K562 (cell line): ENCODE results near the gene ENO2. TPM values are rescaled to one million over a fixed set of nuclear protein-coding genes. Genes with fewer than 3 reads are reported as not detected.

Source experiments
- ARNT ChIP-seq, 2 experiments: fragments of 450-650 bp; IDR thresholded peaks; 2 replicates each; pipeline ENCODE4 v1.6.1; 2016; ENCODE audit warnings: mild to moderate bottlenecking in 1 of 2
- C11orf30 ChIP-seq: fragments of 450-650 bp; IDR thresholded peaks from 2 replicates; pipeline ENCODE4 v1.6.1; 2016; ENCODE audit warnings: low read depth, mild to moderate bottlenecking
- CBFA2T2 ChIP-seq: fragments of 450-650 bp; conservative IDR thresholded peaks from 2 replicates; pipeline ENCODE4 v1.6.1; 2017; ENCODE audit warnings: mild to moderate bottlenecking
- CC2D1A ChIP-seq: fragments of 450-650 bp; IDR thresholded peaks from 2 replicates; pipeline ENCODE4 v1.6.1; 2017; ENCODE audit warnings: mild to moderate bottlenecking
- CEBPB ChIP-seq: fragments of 450-650 bp; IDR thresholded peaks from 2 replicates; pipeline ENCODE4 v1.6.1; 2016; ENCODE audit warnings: missing genetic modification characterization, missing compliant biosample characterization
- CREB3L1 ChIP-seq: fragments of 450-650 bp; IDR thresholded peaks from 2 replicates; pipeline ENCODE4 v1.6.1; 2014; ENCODE audit warnings: low read depth, mild to moderate bottlenecking, moderate library complexity, borderline replicate concordance
- E2F3 ChIP-seq: fragments of 250-450 bp; sonication (Bioruptor Pico); IDR thresholded peaks from 2 replicates; pipeline ENCODE4 v1.4.0; 2020; ENCODE audit warnings: mild to moderate bottlenecking
- FOSL1 ChIP-seq: fragments of 200-800 bp; sonication (Bioruptor generic); conservative IDR thresholded peaks from 2 replicates; pipeline ENCODE4 v1.6.1; 2016; ENCODE audit warnings: missing genetic modification characterization, missing compliant biosample characterization
- GABPA ChIP-seq: fragments of 200-800 bp; sonication (Bioruptor generic); conservative IDR thresholded peaks from 2 replicates; pipeline ENCODE4 v1.6.1; 2016; ENCODE audit warnings: low read depth, missing genetic modification characterization, missing compliant biosample characterization
- HDAC6 ChIP-seq: IDR thresholded peaks from 2 replicates; pipeline ENCODE4 v1.6.1; 2012; ENCODE audit warnings: low read depth, mild to moderate bottlenecking, control low read depth, inconsistent platforms, low read length, moderate library complexity
- IFI16 ChIP-seq: fragments of 250-450 bp; sonication (Bioruptor Pico); IDR thresholded peaks from 2 replicates; pipeline ENCODE4 v2.1.2; 2022; ENCODE audit warnings: mild to moderate bottlenecking, inconsistent platforms
- MAZ ChIP-seq, 2 experiments: fragments of 450-650 bp in 1 of 2; sonication (generic) in 1 of 2; formaldehyde crosslinking; IDR thresholded peaks in 1 of 2; conservative IDR thresholded peaks in 1 of 2; 2 replicates each; pipeline versions ENCODE4 v1.4.0 to v1.5.0; 2020; ENCODE audit warnings: mild to moderate bottlenecking in 1 of 2, missing genetic modification reagents in 1 of 2
- MED1 ChIP-seq: sonication (generic); formaldehyde crosslinking; IDR thresholded peaks from 2 replicates; pipeline ENCODE4 v1.8.1; 2023; ENCODE audit warnings: missing genetic modification reagents, borderline replicate concordance
- POLR2H ChIP-seq: IDR thresholded peaks from 2 replicates; pipeline ENCODE4 v1.6.1; 2016; ENCODE audit warnings: missing genetic modification characterization, low read depth, mild to moderate bottlenecking, control low read depth, missing compliant biosample characterization, moderate library complexity
- RBM25 ChIP-seq: fragments of 200-400 bp; formaldehyde crosslinking; IDR thresholded peaks from 2 replicates; pipeline ENCODE4 v1.6.1; 2018; ENCODE audit warnings: low read length, low read depth, moderate library complexity; ENCODE audit not compliant: severe bottlenecking
- RHOXF2B ChIP-seq: fragments of 250-450 bp; sonication (Bioruptor Pico); conservative IDR thresholded peaks from 2 replicates; pipeline ENCODE4 v1.5.1; 2021
- SMAD2 ChIP-seq: fragments of 150-350 bp; IDR thresholded peaks from 2 replicates; pipeline ENCODE4 v1.6.1; 2014; ENCODE audit warnings: low read depth, mild to moderate bottlenecking, low read length
- SMARCA4 ChIP-seq: fragments of 450-650 bp; IDR thresholded peaks from 2 replicates; pipeline ENCODE4 v1.6.1; 2016
- SOX6 ChIP-seq: fragments of 450-650 bp; IDR thresholded peaks from 2 replicates; pipeline ENCODE4 v1.6.1; 2014; ENCODE audit warnings: mild to moderate bottlenecking
- TEAD1 ChIP-seq, 2 experiments: fragments of 450-650 bp in 1 of 2; sonication (generic) in 1 of 2; formaldehyde crosslinking; IDR thresholded peaks; 2 replicates each; pipeline versions ENCODE4 v1.4.0 to v1.8.0; 2020 to 2022; ENCODE audit warnings: mild to moderate bottlenecking in 2 of 2, missing genetic modification reagents in 1 of 2
- ZNF175 ChIP-seq: fragments of 200-800 bp; sonication (Bioruptor generic); IDR thresholded peaks from 2 replicates; pipeline ENCODE4 v1.6.1; 2016; ENCODE audit warnings: low read depth, mild to moderate bottlenecking, missing genetic modification characterization, missing compliant biosample characterization
- ZNF23 ChIP-seq: fragments of 250-450 bp; sonication (Bioruptor Pico); IDR thresholded peaks from 2 replicates; pipeline ENCODE4 v1.4.0; 2020; ENCODE audit warnings: mild to moderate bottlenecking
- polyA plus RNA-seq, 8 experiments: library from polyadenylated mRNA; depleted of rRNA in 4 of 8; stranded (reverse) in 5 of 8; unstranded in 3 of 8; fragments of >200 nt; fragmentation: Nextera tagmentation in 2 of 8; fragmentation: Illumina TruSeq in 1 of 8; extraction: Ambion mirVana in 2 of 8; extraction: Trizol in 1 of 8; gene quantifications; 2 replicates each; pipeline versions ENCODE4 v1.2.1 to v1.2.3, GENCODE V29; 2011 to 2014; ENCODE audit warnings: inconsistent platforms in 1 of 8, missing spikeins in 1 of 8
- total RNA-seq, 7 experiments: library from RNA; depleted of rRNA in 6 of 7; stranded (reverse); fragments of >200 nt in 6 of 7; fragmentation: Illumina TruSeq in 2 of 7; extraction: Trizol in 2 of 7; gene quantifications; 2 replicates each; pipeline versions ENCODE4 v1.2.1 to v1.2.3, GENCODE V29; 2011 to 2021; ENCODE audit warnings: low replicate concordance in 1 of 7
- TF ChIP-seq, protein P1 (sequence below): sonication (generic); formaldehyde crosslinking; IDR thresholded peaks from 2 replicates; pipeline ENCODE4 v1.8.0; 2022; ENCODE audit warnings: missing genetic modification reagents, mild to moderate bottlenecking, borderline replicate concordance
- TF ChIP-seq, protein P2 (sequence below): conservative IDR thresholded peaks from 2 replicates; pipeline ENCODE4 v1.6.1; 2011; ENCODE audit warnings: low read depth, mild to moderate bottlenecking, low read length; ENCODE audit not compliant: control insufficient read depth
- TF ChIP-seq, protein P3 (sequence below): fragments of 250-450 bp; sonication (Bioruptor Pico); IDR thresholded peaks from 2 replicates; pipeline ENCODE4 v1.5.0; 2020; ENCODE audit warnings: mild to moderate bottlenecking, borderline replicate concordance

ENO2 gene
- total and polyA plus RNA-seq, 9 of the 15 experiments (the other 6 are each of a cell fraction or from before 2014, with no cell fraction given), result 10.9 to 43.3 (median 21.0) TPM

GRCh38 chr12:6961695-6962284 is 47.4 kb downstream of the ENO2 start (continued):
- TF ChIP-seq HDAC6, result no peak
- peak; percentile 65 for TF ChIP-seq FOSL1 (tag)
- TF ChIP-seq SMARCA4, result peak; percentile 54
- TF ChIP-seq MED1 (CRISPR knock-in tag), result no peak
- peak; percentile 90 for TF ChIP-seq GABPA
- no peak for TF ChIP-seq ZNF23 (CRISPR knock-in tag)
- TF ChIP-seq, protein P1, sequence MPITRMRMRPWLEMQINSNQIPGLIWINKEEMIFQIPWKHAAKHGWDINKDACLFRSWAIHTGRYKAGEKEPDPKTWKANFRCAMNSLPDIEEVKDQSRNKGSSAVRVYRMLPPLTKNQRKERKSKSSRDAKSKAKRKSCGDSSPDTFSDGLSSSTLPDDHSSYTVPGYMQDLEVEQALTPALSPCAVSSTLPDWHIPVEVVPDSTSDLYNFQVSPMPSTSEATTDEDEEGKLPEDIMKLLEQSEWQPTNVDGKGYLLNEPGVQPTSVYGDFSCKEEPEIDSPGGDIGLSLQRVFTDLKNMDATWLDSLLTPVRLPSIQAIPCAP (CRISPR knock-in tag), result no peak
- no peak for TF ChIP-seq ZNF175 (CRISPR knock-in tag)
- peak; percentile 93 for TF ChIP-seq C11orf30
- TF ChIP-seq RBM25, result no peak
- TF ChIP-seq, protein P2, sequence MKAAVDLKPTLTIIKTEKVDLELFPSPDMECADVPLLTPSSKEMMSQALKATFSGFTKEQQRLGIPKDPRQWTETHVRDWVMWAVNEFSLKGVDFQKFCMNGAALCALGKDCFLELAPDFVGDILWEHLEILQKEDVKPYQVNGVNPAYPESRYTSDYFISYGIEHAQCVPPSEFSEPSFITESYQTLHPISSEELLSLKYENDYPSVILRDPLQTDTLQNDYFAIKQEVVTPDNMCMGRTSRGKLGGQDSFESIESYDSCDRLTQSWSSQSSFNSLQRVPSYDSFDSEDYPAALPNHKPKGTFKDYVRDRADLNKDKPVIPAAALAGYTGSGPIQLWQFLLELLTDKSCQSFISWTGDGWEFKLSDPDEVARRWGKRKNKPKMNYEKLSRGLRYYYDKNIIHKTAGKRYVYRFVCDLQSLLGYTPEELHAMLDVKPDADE, result 0 out of 2 replicates have a peak, but pooled peaks have one; percentile 41
- no peak for TF ChIP-seq CC2D1A
- no peak for TF ChIP-seq SMAD2
- TF ChIP-seq TEAD1 (CRISPR knock-in tag; IDR thresholded peaks at IDR 0.05), result 0 out of 4 replicates have a peak, but pooled peaks of 1 of the 2 experiments have one; percentile 33
- TF ChIP-seq E2F3 (CRISPR knock-in tag), result 0 out of 2 replicates have a peak, but pooled peaks have one; percentile 16
- no peak for TF ChIP-seq CBFA2T2
- TF ChIP-seq ARNT (IDR thresholded peaks at IDR 0.05), result no peak
- TF ChIP-seq, protein P3, sequence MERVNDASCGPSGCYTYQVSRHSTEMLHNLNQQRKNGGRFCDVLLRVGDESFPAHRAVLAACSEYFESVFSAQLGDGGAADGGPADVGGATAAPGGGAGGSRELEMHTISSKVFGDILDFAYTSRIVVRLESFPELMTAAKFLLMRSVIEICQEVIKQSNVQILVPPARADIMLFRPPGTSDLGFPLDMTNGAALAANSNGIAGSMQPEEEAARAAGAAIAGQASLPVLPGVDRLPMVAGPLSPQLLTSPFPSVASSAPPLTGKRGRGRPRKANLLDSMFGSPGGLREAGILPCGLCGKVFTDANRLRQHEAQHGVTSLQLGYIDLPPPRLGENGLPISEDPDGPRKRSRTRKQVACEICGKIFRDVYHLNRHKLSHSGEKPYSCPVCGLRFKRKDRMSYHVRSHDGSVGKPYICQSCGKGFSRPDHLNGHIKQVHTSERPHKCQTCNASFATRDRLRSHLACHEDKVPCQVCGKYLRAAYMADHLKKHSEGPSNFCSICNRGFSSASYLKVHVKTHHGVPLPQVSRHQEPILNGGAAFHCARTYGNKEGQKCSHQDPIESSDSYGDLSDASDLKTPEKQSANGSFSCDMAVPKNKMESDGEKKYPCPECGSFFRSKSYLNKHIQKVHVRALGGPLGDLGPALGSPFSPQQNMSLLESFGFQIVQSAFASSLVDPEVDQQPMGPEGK (CRISPR knock-in tag), result no peak
- no peak for TF ChIP-seq IFI16
- TF ChIP-seq CEBPB (tag), result no peak
- no peak for TF ChIP-seq RHOXF2B (CRISPR knock-in tag)
- TF ChIP-seq POLR2H, result peak; percentile 76
- TF ChIP-seq CREB3L1, result no peak
- peak; percentile 22 to 76; a peak in 2 of 4 replicates for TF ChIP-seq MAZ (CRISPR knock-in tag; conservative IDR thresholded peaks at IDR 0.05 in 1 of 2, IDR thresholded peaks at IDR 0.05 in 1 of 2)
- TF ChIP-seq SOX6, result peak; percentile 31; the same call in 1 of the 2 replicates
